Smooth muscle cell of the brain vasculature (primary cell): ENCODE data around the gene SUOX.
"Not testable (repeated sequence)": the region's sequence is repeated elsewhere in the genome, so short reads cannot be mapped to it uniquely, and the experiment has no call there.

Source experiments
- DNase-seq: peaks from one replicate; pipeline ENCODE4 v3.0.0-alpha.2; 2012; ENCODE audit warnings: low read depth, low spot score

SUOX gene

DNA sequence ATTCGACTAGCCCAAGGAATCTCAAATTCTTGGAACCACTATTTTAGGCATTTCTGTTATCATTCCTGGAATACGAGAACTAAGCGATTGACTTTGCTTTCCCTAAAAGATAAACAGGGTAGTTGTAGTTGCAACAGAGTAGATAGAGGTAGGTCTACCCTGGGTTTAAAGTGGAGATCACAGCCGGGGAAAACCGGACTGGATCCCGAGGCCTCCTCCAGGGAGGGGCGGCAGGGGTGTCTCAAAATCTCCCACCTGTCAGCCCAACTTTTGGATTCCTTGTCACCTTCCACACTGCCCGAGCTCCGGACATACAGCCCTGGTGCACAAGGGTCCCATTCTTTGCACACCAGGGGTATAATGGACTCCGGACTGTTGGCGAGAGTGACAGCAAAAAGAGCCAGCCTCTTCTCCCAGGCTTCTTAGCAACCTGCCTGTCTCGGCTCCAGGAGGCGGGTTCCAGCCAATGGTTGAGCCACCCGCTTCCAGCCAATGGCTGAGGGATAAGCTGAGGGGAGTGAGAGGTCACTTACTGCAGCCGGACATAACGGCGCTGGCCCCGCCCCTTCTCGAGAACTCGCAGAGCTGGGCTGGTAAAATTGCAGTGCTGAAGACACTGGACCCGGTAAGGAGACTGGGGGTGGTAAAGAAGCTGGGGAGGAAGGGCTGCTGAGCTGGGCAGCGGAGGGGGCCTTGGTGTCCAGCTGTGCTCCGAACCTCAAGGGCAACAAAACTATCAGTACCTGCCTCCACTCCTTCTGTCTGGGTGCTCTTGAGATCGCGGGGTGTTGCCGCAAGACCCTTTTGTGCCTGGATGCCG, at the start of gene SUOX:
Gene SUOX (plus strand): TSS at position 562 of the 820 bp plus-strand sequence. CDS start 4,946 bp downstream, outside the sequence.
- DNase-seq, result peak; percentile 88

DNA sequence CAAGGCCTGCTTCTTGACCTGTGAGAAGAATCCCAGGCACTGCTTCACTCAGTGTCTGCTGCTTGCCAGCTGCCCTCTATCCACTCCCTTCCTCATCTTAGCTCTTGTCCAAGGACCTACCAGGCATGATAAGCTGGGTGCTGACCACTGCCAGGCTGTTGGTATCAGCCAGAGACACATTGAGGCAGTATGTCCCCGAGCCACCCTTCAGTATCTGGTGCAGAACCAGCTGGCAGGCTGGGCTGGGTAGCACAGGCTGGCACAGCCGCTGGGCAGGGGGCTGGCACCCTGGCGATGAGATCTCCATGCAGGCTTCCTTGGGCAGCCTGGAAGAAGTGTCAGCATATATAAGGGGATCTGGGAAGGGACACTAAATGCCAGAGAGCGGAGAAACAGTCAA, 41.7 kb upstream of the SUOX start:
- no peak for DNase-seq

DNA sequence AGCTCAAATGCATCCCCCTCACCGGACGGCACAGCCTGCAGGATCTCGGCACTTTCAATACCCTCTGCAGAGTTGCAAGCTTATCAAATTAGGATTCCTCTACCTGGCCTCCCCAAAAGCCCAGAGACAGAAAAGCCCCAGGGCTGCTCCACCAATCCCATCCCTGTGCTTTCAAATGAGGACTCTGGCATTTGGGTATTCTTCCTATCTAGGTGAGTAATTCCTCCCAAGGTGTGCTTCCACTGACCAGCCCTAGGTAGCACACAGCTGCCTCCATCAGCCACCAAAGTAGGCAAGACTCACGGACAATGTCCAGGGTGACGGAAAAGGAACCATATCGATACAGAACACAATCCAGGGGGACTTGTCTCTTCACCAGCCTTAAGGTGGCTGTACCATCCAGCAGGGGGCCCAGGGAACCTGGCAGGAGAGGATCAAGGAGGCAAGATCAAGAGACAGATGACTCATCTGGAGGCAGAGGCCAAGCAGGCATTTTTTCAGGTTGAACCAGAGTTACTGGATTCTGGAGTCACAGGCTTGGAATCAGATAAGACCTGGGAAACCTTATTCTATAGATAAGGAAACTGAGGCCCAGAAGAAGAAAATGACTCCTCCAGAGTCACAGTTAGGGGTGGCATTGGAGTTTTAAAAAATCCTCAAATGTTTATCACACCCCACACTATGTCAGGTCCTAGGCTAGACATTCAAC, 41.1 kb upstream of the SUOX start:
- no peak for DNase-seq

DNA sequence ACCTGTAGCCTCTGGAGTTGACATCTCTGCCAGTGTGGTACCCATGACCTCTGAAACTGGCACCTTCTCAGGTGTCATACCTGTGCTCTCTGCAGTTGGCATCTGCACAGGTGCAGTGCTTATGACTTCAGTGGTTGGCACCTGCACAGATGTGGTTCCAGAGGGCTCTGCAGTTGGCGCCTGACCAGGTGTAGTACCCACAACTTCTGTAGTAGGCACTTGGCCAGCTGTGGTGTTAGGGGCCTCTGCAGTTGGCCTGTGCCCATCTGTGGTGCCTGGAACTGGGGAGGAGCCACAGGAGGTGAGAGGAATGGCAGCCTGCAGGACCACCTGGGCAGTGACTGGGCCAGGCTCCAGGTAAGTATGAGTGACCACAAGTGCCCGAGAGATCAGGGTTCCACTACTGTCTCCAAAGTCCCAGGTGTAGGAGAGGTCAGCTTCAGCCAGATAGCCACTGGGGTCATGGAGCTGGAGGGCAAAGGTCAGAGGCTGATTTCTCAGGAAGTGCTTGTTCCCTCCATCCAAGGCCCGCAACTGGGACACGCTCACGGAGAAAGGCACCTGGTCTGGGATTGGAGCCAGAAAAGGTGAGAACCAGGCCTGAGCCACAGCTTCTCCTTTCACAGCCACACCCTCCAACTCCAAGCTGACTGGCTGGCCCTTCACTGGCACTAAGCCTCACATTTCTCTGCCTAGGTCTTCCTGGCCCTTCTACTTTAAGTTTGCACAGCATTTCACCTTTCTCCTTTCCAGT, 39.8 kb upstream of the SUOX start:
- DNase-seq, result no peak

DNA sequence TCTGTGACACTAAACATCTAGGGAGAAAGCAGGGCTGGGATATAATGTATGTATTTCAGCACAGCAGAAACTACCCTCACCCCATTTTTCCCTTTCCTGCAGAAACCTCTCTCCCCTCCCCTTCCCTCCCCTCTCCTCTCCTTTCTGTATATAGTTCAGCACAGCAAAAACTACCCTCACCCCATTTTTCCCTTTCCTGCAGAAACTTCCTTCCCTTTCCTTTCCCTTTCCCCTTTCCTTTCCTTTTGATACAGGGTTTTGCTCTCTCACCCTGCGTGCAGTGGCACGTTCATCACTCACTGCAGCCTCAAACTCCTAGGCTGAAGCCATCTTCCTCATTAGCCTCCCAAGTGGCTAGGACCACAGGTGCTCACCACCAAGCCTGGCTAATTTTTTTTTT, 33.3 kb upstream of the SUOX start:
- no peak for DNase-seq

DNA sequence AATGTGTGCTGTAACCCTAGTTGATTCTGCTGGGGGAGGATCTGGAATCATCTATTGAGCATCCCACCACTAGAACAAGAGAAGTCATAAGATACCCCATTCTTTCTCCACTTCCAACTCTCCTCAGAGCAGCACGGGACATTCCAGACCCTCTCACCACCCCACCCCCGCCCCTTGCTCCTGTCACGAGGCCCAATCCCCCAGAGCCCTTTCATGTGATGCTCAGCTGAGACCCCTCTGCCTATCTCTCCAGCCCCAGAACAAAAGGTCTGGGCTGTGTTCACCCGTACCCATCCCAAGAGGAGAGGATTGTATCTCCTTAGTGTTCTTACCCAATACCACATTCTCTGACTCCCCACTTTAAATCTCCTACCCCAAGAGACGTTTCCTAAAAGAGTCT, 31.8 kb upstream of the SUOX start:
- DNase-seq, result no peak

DNA sequence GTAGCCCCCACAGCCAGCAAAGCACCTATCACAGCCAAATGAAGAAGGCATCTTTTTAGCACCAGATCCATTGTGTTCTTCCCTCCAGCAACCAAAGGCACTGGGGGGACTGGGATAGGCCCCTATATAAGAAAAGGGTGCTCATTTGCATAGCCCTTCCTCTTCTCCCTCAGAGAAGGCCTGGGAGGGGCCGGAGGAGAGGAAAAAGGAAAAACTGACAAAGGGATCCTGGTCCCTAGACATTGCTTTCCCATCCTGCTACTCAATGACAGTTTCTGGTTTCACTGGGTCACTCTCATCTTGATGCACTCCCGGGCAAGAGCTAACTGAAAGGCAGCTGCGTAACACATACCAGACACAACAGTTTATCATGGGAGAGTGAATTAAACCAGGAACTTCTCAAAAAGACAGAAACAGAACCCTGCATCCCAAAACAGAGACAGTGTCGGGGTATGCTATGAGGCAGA, 31.1 kb upstream of the SUOX start, which contains the start of gene PMEL:
Gene PMEL (minus strand): TSS at position 102 of the 467 bp plus-strand sequence. CDS start 31 bp downstream, at position 71.
- DNase-seq, result no peak

DNA sequence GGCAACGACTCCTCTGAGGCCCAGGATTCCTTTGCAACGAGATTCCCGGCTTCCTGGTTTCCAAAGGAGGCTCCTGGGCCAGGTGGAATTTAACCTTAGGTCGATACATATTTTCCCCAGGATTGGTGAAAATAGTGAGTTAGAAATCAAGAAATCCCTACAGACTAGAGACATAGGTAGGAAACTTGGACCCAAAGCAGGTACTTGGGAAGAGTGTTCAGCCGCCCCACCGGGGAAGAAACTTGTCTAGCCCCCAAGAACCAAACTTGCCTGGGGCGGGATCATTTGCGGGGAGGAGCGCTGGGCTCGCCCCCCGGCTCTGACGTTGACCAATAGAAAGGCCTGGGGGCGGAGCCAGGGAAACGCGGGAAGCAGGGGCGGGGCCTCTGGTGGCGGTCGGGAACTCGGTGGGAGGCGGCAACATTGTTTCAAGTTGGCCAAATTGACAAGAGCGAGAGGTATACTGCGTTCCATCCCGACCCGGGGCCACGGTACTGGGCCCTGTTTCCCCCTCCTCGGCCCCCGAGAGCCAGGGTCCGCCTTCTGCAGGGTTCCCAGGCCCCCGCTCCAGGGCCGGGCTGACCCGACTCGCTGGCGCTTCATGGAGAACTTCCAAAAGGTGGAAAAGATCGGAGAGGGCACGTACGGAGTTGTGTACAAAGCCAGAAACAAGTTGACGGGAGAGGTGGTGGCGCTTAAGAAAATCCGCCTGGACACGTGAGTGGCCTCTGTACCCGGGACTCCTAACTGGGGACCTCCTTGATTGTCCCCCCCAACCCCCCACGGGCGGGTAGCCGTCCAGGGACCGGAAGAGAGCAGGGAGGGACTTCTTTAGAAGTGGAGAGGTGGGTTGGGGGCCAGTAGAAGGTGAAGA, 30.4 kb upstream of the SUOX start, which contains the start of gene CDK2:
Gene CDK2 (plus strand): TSS at position 423 of the 874 bp plus-strand sequence. CDS start 179 bp downstream, at position 602.
- DNase-seq, result peak; percentile 59

DNA sequence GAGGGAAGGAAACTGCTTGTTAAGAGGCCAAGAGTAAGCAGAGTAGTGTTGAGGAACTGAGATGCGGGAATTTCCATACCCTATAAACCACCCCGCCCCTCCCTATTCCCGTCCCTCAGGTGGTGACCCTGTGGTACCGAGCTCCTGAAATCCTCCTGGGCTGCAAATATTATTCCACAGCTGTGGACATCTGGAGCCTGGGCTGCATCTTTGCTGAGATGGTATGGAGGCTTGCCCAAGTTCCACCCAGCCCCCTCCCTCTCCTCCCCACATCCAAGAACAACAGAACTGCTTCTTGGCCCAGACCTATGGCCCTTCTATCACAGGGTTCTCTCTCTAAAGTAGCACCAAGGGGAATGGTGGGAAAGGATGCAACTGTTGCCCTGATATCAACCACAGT, 27.7 kb upstream of the SUOX start:
- no peak for DNase-seq

DNA sequence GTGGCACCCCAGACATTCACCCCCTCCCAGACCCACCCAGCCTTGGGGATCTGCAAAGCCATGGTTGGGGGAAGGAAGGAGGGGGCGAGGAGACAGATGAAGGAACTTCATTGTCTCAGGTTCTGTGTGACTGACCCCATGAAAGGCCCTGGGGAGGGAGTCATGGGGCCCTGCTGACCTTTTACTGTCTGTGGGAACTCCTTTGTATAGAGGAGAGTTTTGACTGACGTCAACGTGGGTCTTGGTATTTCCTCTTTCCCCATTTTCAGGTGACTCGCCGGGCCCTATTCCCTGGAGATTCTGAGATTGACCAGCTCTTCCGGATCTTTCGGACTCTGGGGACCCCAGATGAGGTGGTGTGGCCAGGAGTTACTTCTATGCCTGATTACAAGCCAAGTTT, 26.3 kb upstream of the SUOX start:
- DNase-seq, result no peak

DNA sequence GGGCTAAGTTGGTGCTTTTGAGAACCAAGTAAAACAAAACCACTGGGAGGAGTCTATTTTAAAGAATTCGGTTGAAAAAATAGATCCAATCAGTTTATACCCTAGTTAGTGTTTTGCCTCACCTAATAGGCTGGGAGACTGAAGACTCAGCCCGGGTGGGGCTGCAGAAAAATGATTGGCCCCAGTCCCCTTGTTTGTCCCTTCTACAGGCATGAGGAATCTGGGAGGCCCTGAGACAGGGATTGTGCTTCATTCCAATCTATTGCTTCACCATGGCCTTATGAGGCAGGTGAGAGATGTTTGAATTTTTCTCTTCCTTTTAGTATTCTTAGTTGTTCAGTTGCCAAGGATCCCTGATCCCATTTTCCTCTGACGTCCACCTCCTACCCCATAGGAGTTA, 25.0 kb upstream of the SUOX start:
- no peak for DNase-seq

DNA sequence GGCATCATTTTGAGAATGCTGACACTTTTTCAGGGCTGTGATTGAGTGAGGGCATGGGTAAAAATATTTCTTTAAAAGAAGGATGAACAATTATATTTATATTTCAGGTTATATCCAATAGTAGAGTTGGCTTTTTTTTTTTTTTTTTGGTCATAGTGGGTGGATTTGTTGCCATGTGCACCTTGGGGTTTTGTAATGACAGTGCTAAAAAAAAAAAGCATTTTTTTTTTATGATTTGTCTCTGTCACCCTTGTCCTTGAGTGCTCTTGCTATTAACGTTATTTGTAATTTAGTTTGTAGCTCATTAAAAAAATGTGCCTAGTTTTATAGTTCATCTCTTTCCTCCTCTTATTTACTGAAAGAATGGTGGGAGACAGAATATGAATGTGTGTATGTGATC, 24.6 kb upstream of the SUOX start:
- DNase-seq, result no peak

DNA sequence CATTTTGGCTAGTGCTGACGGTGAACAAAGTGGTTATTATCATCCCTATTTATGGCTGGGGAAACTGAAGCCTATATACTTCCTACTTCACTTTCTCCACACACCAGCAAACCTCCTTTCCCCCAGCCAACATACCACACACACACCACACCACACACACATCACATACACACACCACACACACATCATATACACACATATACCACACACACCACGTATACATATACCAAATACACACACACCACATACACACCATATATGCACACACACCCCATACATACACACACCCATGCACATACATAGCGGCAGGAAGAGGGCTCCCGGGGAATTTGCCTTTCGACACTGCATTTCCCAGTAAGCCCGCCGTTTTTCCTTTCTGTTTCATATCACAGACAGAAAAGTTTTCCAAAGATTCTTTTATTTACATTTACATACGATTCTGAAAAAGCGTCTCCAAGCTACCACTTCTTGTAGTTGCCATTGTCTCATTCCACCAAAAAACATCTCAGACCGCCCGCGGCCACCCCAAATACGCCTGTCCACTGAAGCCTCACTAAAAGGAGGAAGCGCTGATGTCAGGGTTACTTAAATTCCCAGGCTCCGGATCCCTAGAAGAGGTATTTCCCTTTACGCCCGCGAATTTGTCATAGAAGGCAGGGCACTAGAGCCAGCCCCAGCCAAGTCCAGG, 24.0 kb upstream of the SUOX start:
- no peak for DNase-seq

DNA sequence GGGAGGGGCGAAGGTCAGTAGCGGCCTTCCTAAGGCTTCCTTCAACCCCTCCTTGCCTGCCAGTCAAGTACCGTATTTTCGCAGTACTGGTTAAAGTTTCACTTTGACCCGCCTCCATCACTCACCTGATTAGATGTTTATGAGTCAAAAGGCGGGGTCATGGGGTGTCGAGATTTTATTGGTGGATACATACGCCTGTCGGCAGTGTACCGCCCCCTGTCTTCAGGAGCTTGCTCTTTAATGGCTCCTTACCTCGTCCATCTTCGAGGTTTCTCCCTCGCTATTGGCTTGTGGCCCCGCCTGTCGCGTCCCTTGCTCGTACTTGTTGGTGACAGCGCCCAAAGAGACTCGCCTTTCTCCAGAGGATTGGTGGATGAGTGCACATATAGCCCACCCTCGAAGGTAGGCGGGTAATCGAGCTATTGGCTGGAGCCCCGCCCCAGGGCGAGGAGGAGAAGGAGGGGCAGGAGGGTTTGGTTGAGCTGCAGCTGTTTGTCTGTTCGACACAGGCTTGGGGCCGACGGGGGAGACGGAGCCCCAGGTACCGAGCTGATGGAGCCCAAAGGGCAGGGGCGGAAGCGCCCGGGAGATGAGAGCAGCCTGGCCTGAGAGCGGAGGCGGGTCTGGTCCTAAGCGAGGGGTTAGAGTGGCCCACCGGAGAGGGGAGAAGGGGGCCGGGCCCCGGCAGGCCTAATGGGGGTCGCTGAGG, 23.3 kb upstream of the SUOX start, which contains the start of gene RAB5B:
Gene RAB5B (plus strand): TSS at position 480 of the 709 bp plus-strand sequence. CDS start 12,883 bp downstream, outside the sequence.
- DNase-seq, result peak; percentile 100

DNA sequence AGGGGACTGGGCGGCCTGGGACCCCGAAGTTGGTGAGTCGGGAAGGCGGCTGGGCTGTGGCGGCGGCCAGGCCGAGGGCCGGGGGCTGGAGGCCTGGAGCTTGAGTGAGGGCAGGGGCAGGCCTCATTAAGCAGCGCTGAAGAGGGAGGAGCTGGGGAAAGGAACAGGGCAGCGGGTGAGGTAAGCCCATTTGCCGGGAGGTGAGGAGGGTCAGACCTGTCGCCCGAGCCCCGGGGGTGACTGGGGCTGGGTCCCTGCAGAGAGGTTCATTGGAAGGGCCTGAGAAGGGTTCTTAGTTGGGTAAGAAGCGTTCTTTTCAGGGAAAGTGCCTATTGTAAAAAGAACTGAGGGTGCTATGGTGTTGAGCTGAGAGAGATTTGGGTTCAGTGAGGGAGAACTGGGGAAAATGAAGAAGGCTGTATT, 22.8 kb upstream of the SUOX start:
- no peak for DNase-seq

DNA sequence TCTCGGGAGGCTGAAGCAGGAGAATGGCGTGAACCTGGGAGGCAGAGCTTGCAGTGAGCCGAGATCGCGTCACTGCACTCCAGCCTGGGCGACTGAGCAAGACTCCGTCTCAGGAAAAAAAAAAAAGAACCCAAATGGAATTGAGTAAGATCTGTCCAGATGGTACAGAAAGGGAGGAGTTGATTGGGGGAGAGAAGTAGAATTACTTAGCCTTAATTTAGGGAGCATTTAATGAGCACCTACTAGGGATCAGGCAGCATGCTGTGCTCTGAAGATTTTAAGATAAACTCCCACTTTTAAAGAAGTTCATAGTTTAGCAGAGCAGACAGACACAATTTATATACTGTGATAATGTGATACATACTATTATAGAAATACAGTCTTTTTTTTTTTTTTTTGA, 18.7 kb upstream of the SUOX start:
- DNase-seq, result no peak

DNA sequence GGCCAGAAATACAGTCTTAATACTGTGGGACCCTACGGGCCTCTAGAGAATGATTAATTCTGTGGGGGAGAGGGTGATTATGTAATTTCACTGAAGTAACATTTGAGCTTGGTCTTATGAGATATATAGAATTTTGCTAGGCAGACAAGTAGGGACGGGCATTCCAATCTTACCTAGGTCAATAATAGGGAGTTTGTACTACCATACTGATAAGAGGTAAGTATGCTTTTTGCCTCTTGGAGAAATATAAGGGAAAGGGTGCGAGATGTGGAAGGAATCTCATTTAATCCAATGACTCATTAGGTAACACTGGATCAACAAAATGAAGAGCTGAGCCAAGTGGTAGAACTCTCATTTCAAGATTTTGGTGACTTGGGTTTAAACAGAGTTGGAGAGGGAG, 18.0 kb upstream of the SUOX start:
- no peak for DNase-seq

DNA sequence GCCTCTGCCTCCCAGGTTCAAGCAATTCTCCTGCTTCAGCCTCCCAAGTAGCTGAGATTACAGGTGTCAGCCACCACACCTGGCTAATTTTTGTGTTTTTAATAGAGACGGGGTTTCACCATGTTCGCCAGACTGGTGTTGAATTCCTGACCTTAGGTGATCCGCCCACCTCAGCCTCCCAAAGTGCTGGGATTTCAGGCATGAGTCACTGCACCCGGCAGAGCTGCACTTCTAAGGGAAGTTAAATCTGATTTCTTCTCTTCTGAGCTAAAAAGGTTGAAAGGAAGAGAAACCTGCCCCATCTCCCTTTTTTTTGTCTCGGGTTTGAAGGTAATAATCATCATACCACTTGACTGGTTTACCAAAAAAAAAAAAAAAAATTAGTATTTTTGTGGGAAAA, 15.2 kb upstream of the SUOX start:
- DNase-seq, result not testable (repeated sequence)

DNA sequence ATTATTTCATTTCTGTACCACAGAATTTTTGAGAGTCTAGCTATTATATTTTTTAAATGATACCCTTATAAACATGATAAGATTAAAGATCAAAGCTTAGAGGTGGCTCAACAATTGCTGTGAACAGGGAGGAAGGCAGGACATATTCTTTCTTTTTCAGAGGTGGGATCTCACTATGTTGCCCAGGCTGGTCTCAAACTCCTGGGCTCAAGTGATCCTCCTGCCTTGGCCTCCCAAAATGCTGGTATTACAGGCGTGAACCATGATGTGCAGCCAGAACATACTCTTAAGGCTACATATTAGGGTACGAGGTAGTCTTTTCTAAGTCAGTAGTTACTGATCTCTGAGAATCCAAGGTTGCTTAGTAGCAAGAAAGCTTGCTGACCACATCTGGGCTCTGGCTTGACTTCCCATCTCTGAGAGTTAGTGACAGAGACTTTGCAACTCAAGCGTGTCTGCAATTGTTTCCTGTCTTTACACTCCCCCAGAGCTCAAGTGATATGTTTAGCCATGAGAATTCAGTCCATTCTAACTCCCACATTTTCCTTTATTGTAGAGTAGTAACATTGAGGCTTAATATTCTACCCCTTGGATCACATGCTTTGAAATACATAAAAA, 14.6 kb upstream of the SUOX start:
- DNase-seq, result no peak
